NCI-H345 treated with DMSO at 0.1 percent for 48 hours (cell line): Measurements from ENCODE around the gene RNF220.

ENCODE experiments used
- DNase-seq: peaks from one replicate; lab custom pipeline; 2025; ENCODE audit not compliant: unreplicated experiment; lab: John Stamatoyannopoulos, UW

Gene RNF220

GRCh38 chr1:44605914-44606615 is 201.0 kb downstream of the RNF220 start:
- DNase-seq, result no peak

DNA sequence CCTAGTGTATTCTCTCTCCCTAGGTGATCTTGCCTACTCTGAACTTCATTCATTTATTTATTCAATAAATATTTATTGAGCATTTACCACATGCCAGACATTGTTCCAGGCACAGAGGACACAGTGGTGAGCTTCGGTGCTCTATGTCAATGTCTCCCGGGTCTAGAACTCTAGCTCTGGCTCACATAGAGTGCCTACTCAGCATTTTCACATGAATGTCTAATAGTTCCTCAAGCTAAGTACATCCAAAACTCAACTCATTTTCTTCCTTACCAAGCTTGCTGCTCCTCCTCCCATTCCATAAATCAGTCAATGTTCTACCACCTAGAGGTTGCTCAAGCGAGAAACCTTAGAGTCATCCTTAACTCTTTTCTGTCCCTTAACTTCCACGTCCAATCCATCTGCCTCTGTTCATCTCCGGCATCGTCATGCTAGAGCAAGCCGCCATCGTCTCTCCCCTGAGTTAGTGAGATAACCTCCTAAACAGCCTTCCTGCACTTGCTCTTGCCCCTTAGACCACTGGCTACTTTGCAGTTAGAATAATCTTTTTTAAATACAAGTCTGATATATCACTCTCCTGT is 201.7 kb downstream of the RNF220 start:
- no peak for DNase-seq

GRCh38 chr1:44608141-44608540 is 203.1 kb downstream of the RNF220 start:
- DNase-seq, result no peak

- no peak for DNase-seq
These were observed 204.3 kb downstream of the RNF220 start for GRCh38 chr1:44609412-44609767.

DNA sequence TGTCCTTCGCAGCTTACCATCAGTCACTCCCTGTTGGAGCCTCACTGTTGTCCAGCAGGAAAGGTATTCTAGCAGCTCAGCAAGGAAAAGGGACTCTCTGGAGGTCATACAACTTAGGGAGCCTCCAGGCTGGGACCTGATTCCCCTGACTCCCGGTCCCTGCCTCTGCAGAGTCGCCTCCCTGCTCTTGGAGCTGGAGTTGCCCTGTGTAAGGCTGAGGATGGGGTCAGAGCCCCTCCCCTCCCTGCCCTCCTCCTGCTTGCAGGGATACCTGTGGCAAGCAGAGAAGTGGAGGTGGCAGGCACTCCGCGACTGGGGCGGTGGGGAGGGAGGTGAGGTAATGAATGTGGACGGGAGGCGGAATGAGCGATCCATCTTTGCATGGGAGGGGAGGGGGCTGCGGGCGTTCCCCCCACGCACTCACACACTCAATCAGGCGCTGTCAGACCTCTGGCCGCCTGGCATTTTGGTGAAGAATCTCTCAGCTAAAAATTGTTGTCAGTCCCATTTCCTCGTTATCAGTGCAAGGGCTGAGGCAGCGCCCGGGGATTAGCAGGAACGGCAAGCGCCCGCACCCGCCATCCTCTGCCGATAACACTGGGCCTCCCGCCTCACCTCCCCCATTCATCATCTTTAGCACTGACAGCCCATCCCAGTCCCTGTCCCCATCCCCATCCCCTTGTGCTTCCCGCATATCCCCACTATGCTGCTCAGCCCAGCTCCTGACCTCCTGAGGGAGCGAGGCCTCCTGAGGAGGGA is 204.9 kb downstream of the RNF220 start:
- DNase-seq, result no peak

DNA sequence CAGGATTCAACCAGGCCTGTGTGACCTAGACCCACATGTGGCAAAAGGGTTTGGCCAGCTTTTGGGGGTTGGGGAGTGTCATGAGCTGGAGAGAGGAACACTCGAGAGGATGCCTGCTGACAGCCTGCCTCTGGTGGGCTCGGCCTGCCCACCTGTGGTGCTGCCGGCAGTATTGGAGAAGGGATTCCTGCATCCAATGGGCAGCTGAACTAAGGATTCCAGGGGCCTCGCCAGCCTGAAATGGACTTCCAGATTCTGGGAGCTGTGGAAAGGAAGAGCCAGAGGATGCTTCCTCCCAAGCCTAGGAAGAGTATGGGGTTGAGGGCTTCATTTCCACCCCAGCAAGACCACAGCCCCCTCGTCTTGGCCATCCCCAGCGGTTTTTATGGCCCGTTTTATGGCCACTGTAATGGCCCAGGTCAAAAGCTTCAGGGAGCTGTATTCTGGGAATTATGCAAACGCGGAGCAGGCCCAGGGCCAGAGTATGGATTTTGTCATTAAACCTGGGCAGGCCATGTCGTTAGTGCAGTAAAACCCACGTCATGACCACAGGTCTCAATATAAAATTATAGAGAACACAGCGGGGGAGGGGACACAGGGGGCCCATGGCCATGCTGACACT is 205.6 kb downstream of the RNF220 start:
- DNase-seq, result no peak

GRCh38 chr1:44611419-44611818 is 206.4 kb downstream of the RNF220 start:
- DNase-seq, result no peak

GRCh38 chr1:44611866-44612265 is 206.8 kb downstream of the RNF220 start:
- no peak for DNase-seq

- no peak for DNase-seq
These were observed 208.9 kb downstream of the RNF220 start for GRCh38 chr1:44613941-44614340.

- no peak for DNase-seq
These were observed 211.4 kb downstream of the RNF220 start for GRCh38 chr1:44616284-44616990.

DNA sequence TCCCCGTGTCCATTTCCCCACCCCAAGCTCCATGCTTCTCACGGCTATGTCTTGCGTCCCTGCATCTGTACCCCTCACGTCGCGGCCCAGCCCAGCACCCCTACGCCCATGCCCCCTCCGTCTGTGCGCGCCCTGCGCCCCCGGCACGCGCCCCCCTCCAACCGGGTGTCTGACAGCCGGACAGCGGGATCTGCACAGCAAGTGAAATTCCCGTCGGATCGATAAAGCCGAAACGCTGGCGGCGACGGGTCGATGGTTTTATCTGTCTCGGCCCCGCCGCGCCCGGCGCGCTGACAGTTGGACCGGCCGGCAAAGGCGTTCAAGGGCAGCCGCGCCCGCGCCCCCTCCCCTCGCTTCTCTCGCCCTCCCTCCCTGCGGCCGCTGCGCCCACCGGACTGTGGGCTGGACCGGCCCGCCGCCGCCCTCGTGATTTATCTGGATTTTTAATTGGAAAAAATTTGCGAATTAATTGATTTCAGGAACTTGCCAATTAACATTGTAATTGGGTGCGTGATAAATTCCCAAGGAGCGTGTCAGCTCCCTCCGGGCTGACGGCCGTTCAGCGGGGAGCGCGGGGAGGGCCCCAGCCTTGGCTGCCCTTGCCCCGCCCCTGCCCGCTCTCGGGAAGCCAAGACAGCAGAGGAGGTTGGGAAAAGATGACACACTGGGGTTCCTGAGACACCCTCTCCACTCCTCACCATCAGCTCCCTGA is 212.1 kb downstream of the RNF220 start:
- DNase-seq, result no peak

DNA sequence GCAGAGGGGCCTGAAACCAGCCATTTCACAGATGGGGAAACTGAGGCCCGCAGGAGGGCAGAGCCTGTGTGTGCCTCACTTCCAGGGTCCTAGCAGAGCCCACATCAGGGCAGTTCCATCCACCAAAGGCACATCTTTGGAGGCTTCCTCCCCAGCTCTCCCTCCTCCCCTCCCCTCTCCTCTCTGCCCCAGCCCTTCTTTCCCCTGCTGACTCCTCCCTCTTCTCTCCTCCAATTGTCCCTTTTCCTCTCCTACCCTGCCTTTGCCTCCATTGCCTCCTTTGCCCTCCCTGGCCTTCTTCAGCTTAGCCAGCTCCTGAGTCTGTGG is 212.6 kb downstream of the RNF220 start:
- no peak for DNase-seq

GRCh38 chr1:44619261-44619900 is 214.3 kb downstream of the RNF220 start:
- no peak for DNase-seq

DNA sequence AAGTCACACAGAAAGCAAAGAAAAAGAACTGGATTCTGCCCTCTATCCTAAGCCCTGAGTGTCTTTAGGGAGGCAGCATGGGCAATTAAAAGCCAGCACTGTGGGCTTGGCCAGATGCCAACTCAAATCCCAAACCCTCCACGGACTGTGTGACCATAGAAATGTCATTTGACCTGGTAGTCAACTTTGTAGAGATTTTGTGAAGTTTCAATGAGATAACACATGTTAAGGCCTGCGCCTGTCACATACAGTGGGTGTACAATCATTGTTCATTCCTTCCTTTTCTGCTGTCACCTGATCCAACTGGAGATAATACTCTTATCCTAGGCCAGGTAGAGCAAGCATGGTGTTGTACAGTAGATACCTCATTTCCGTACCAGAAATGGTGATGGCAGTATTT is 215.0 kb downstream of the RNF220 start:
- DNase-seq, result no peak

- no peak for DNase-seq
These were observed 216.8 kb downstream of the RNF220 start for GRCh38 chr1:44621841-44622286.

DNA sequence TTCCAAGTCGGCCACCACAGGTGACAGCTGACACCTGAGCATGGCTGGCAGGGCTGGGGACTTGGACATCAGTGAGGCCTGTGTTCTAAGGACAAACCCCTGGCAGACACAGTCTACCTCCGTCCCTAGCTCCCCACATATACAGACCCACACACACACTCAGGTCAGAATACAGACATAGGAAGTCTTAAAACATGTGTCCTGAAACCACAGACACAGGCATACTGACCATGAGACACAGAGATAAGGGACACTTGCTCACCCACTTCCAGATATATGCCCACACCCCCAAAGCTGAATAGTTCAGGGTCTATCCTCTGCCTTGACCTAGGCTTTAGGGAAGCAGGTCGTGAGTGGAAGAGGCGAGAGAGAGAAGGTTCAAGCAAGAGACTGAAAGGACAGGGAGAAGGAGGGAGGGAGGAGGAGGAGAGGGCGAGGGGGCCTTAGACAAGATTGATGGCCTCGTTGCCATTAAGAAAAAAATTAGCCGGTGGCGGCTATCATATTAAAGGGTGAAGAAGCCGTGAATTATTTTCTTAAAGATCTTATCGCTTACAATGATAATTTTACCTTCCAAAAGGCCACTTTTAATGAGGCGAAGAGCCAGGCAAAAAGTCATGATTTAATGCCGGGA is 219.3 kb downstream of the RNF220 start:
- no peak for DNase-seq

- no peak for DNase-seq
These were observed 220.3 kb downstream of the RNF220 start for GRCh38 chr1:44625348-44625747.

GRCh38 chr1:44628962-44629756 is 224.1 kb downstream of the RNF220 start:
- no peak for DNase-seq

DNA sequence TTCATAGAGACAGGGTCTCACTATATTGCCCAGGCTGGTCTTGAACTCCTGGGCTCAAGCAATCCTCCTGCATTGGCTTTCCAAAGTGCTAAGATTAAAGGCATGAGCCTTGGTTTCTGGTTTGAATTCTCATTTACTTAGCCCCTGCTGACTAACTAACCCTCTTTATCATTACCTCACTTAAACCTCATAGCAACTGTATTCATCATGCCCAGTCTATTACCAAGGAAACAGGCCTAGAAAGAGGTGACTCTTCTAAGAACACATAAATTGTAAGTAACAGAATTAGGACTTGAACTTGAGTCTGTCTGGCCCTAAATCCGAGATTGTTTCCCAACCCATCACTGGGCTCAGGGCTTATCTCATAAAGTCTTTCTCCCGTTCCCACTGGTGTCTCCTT is 225.1 kb downstream of the RNF220 start:
- DNase-seq, result no peak
